DMS 273 treated with DMSO at 0.1 percent for 48 hours (cell line): Measurements from ENCODE around the gene ZNF516.
A peak's percentile ranks its signal among the peaks of the same experiment; 100 is the strongest.

Source experiments
- DNase-seq: peaks from one replicate; lab custom pipeline; 2025; lab: John Stamatoyannopoulos, UW

The ZNF516 gene

GRCh38 chr18:76419811-76420210 lies 75.2 kb downstream of the ZNF516 start:
- DNase-seq: no peak

GRCh38 chr18:76416911-76417310 lies 78.1 kb downstream of the ZNF516 start:
- no peak for DNase-seq

- DNase-seq: no peak
Measured at GRCh38 chr18:76414936-76415621, 80.0 kb downstream of the ZNF516 start.

GRCh38 chr18:76412818-76413565 lies 82.0 kb downstream of the ZNF516 start:
- no peak for DNase-seq

GRCh38 chr18:76412010-76412817 lies 82.8 kb downstream of the ZNF516 start:
- no peak for DNase-seq

- DNase-seq: no peak
Measured at GRCh38 chr18:76410660-76411417, 84.2 kb downstream of the ZNF516 start.

- no peak for DNase-seq
Measured at GRCh38 chr18:76410033-76410432, 85.0 kb downstream of the ZNF516 start.

GRCh38 chr18:76408480-76409067 lies 86.5 kb downstream of the ZNF516 start:
- no peak for DNase-seq

GRCh38 chr18:76407681-76408080 lies 87.4 kb downstream of the ZNF516 start:
- DNase-seq: no peak

GRCh38 chr18:76406791-76407190 lies 88.3 kb downstream of the ZNF516 start:
- DNase-seq: no peak

GRCh38 chr18:76405681-76406356 lies 89.2 kb downstream of the ZNF516 start:
- no peak for DNase-seq

- no peak for DNase-seq
Measured at GRCh38 chr18:76405280-76405679, 89.8 kb downstream of the ZNF516 start.

GRCh38 chr18:76404345-76404831 lies 90.7 kb downstream of the ZNF516 start:
- DNase-seq: no peak

- DNase-seq: no peak
Measured at GRCh38 chr18:76402026-76402990, 92.7 kb downstream of the ZNF516 start.

GRCh38 chr18:76401498-76401897 lies 93.5 kb downstream of the ZNF516 start:
- DNase-seq: no peak

- DNase-seq: peak; percentile 8
Measured at GRCh38 chr18:76399613-76400391, 95.2 kb downstream of the ZNF516 start.

- DNase-seq: peak; percentile 21
Measured at GRCh38 chr18:76398896-76399612, 96.0 kb downstream of the ZNF516 start.

- DNase-seq: no peak
Measured at GRCh38 chr18:76398295-76398694, 96.7 kb downstream of the ZNF516 start.
